HepG2 (cell line): ENCODE results near the gene GATA3. TPM values are rescaled to one million over a fixed set of nuclear protein-coding genes. Genes with fewer than 3 reads are reported as not detected.

ENCODE experiments used
- ATAC-seq: fragments of 200-7000 bp; cut with Tn5 transposase; 3 replicates; pipeline ENCODE4 v1.9.1; 2020; ENCODE audit warnings: mild to moderate bottlenecking, moderate library complexity
- BruUV-seq: library from RNA; stranded (reverse); fragments of 400-500 nt; replicated peaks from 2 replicates; lab custom pipeline; 2021; lab: Mats Ljungman, UMichigan
- CTCF ChIA-PET: fragments of 300-600 bp; formaldehyde crosslinking; extraction: SDS; loops from one replicate; lab custom pipeline; 2021; ENCODE audit warnings: low total read pairs, inconsistent platforms, low intra/inter-chr PET ratio; lab: Yijun Ruan, JAX
- POLR2A ChIA-PET: fragments of 350-600 bp; sonication (Branson Sonifier 250); formaldehyde crosslinking; loops from one replicate; lab custom pipeline; 2020; ENCODE audit warnings: antibody characterized with exemption, inconsistent platforms; lab: Yijun Ruan, JAX
- DNase-seq: peaks from one replicate; pipeline ENCODE4 v3.0.0-alpha.2; 2015; ENCODE audit warnings: low spot score
- FAIRE-seq: peaks from 3 replicates; lab custom pipeline; 2011; peaks lifted over from hg19 to GRCh38; lab: Jason Lieb, UNC
- H2AFZ ChIP-seq: one replicate; pipeline ENCODE4 v1.6.1; 2011; ENCODE audit warnings: low read length, inconsistent platforms
- H3K27ac ChIP-seq: fragments of 300-600 bp; 3 replicates; pipeline ENCODE4 v1.8.0; 2011; ENCODE audit warnings: mixed run types, mild to moderate bottlenecking, mixed read lengths, low read length, inconsistent platforms; ENCODE audit not compliant: insufficient read depth; ENCODE audit errors: extremely low read length
- H3K27me3 ChIP-seq, 2 experiments: fragments of 200-600 bp in 1 of 2; 2 replicates in 1 of 2; 3 replicates in 1 of 2; pipeline versions ENCODE4 v1.6.0 to v1.8.0; 2011; ENCODE audit warnings: low read length in 2 of 2, mild to moderate bottlenecking in 2 of 2, moderate library complexity in 2 of 2, inconsistent platforms in 1 of 2; ENCODE audit not compliant: insufficient read depth in 2 of 2, control insufficient read depth in 1 of 2
- H3K36me3 ChIP-seq, 2 experiments: fragments of 200-600 bp in 1 of 2; replicated peaks in 1 of 2; 2 replicates in 1 of 2; 3 replicates in 1 of 2; pipeline versions ENCODE4 v1.5.1 to v1.8.0; 2011; ENCODE audit warnings: low read length in 2 of 2, inconsistent platforms in 1 of 2; ENCODE audit not compliant: insufficient read depth in 2 of 2, control insufficient read depth in 1 of 2
- H3K4me1 ChIP-seq: 2 replicates; pipeline ENCODE4 v1.5.1; 2012; ENCODE audit warnings: low read length, inconsistent platforms; ENCODE audit not compliant: insufficient read depth
- H3K4me2 ChIP-seq: 2 replicates; pipeline ENCODE4 v1.6.0; 2011; ENCODE audit warnings: low read depth, low read length, inconsistent platforms
- H3K4me3 ChIP-seq, 3 experiments: fragments of 200-600 bp in 1 of 3; sonication (generic), shearing (Covaris generic) in 1 of 3; replicated peaks in 1 of 3; 2 replicates each; pipeline ENCODE4 v1.5.1; 2011 to 2016; ENCODE audit warnings: low read length in 3 of 3, inconsistent platforms in 2 of 3, low read depth in 2 of 3, mild to moderate bottlenecking in 2 of 3, control low read depth in 1 of 3, mixed read lengths in 1 of 3; ENCODE audit not compliant: insufficient read depth in 1 of 3
- H3K79me2 ChIP-seq: one replicate; pipeline ENCODE4 v1.6.1; 2011; ENCODE audit warnings: low read length, inconsistent platforms; ENCODE audit not compliant: insufficient read depth
- H3K9ac ChIP-seq: 2 replicates; pipeline ENCODE4 v1.6.0; 2011; ENCODE audit warnings: mild to moderate bottlenecking, low read depth, low read length, inconsistent platforms; ENCODE audit not compliant: insufficient read depth
- H3K9me3 ChIP-seq: 2 replicates; pipeline ENCODE4 v1.5.1; 2012; ENCODE audit warnings: mild to moderate bottlenecking, low read length
- H4K20me1 ChIP-seq: 2 replicates; pipeline ENCODE4 v1.6.0; 2011; ENCODE audit warnings: inconsistent platforms, mild to moderate bottlenecking, low read length, moderate library complexity; ENCODE audit not compliant: insufficient read depth
- IRF9 ChIP-seq: sonication (generic); formaldehyde crosslinking; IDR thresholded peaks from 2 replicates; pipeline ENCODE4 v1.8.0; 2022; ENCODE audit warnings: missing genetic modification reagents, mild to moderate bottlenecking, borderline replicate concordance
- NCOA1 ChIP-seq: sonication (generic); formaldehyde crosslinking; IDR thresholded peaks from 2 replicates; pipeline ENCODE4 v1.9.0; 2021; ENCODE audit warnings: missing genetic modification reagents
- RFX3 ChIP-seq: IDR thresholded peaks from 2 replicates; pipeline ENCODE4 v1.6.1; 2016; ENCODE audit warnings: missing biosample characterization, missing genetic modification reagents
- SMARCC2 ChIP-seq: fragments of 450-650 bp; IDR thresholded peaks from 2 replicates; pipeline ENCODE4 v1.6.1; 2017; ENCODE audit warnings: antibody characterized with exemption, mild to moderate bottlenecking
- ZBTB10 ChIP-seq: sonication (generic); formaldehyde crosslinking; IDR thresholded peaks from 2 replicates; pipeline ENCODE4 v1.4.0; 2020; ENCODE audit warnings: missing genetic modification reagents, borderline replicate concordance
- ZNF431 ChIP-seq: sonication (generic); formaldehyde crosslinking; IDR thresholded peaks from 2 replicates; pipeline ENCODE4 v1.9.0; 2022; ENCODE audit warnings: missing genetic modification reagents, low read depth, mild to moderate bottlenecking, borderline replicate concordance
- WGBS: methylation state at CpG from one replicate; pipeline ENCODE4 v1.1.6; 2017; ENCODE audit warnings: low lambda C conversion rate; 5-methylcytosine and 5-hydroxymethylcytosine counted together
- in situ Hi-C: cut with HindIII; loops from 2 replicates; pipeline ENCODE4 v1.10.0; 2017; ENCODE audit warnings: low pct_unique_long_range_greater_than_20kb; ENCODE audit not compliant: extremely low pct_ligation_motif_present
- intact Hi-C: fragments of 100-400 bp; cut with micrococcal nuclease; formaldehyde crosslinking; loops from one replicate; pipeline ENCODE4 v1.10.0; 2022; ENCODE audit not compliant: unreplicated experiment
- polyA plus RNA-seq, 8 experiments: library from polyadenylated mRNA; depleted of rRNA in 3 of 8; stranded (reverse) in 7 of 8; unstranded in 1 of 8; fragments of >200 nt; fragmentation: Illumina TruSeq in 4 of 8; extraction: Trizol in 4 of 8; gene quantifications; 2 replicates each; pipeline versions ENCODE4 v1.2.1 to v1.2.3, GENCODE V29; 2011 to 2016; ENCODE audit warnings: low read depth in 4 of 8, missing spikeins in 1 of 8, mixed read lengths in 1 of 8; ENCODE audit not compliant: insufficient read depth in 1 of 8
- total RNA-seq, 5 experiments: library from RNA; depleted of rRNA; stranded (reverse); fragments of >200 nt; fragmentation: Illumina TruSeq; extraction: Trizol; gene quantifications; 2 replicates each; pipeline ENCODE4 v1.2.3, GENCODE V29; 2016; ENCODE audit warnings: low read depth in 1 of 5

The GATA3 gene
- total and polyA plus RNA-seq, 2 of the 13 experiments (the other 11 are each of a cell fraction or from before 2014, with no cell fraction given) = not detected

GRCh38 chr10:8112230-8112905 lies 57.9 kb downstream of the GATA3 start:
- 50% methylated on average over 12 of the region's 13 CpGs for WGBS
- H3K9ac ChIP-seq = no peak overlapping the region
- ChIA-PET POLR2A (no interaction called here), CTCF (no interaction called here)
- no peak for ATAC-seq
- peaks cover 0 to 16% of the 10 kb centered on the region in 2 experiments; a peak in 1 of 5 replicates for H3K27me3 ChIP-seq
- DNase-seq = no peak
- no peaks in the 10 kb centered on the region for H3K4me1 ChIP-seq
- intact Hi-C loops (loop anchor here (5.0 kb wide), 1 partner anchor 1025 kb away; no protein-coding TSS in a partner anchor), in situ Hi-C loops (no loop called here)
- no peak overlapping the region for H3K27ac ChIP-seq
- H2AFZ ChIP-seq = no peak overlapping the region
- H3K9me3 ChIP-seq = no peaks in the 10 kb centered on the region
- no peaks in the 10 kb centered on the region for H3K36me3 ChIP-seq
- H3K4me2 ChIP-seq = no peak overlapping the region
- BruUV-seq = no TSS peak
- TF ChIP-seq ZNF431 (CRISPR knock-in tag) = no peak
- TF ChIP-seq IRF9 = no peak
- no peak for TF ChIP-seq ZBTB10 (CRISPR knock-in tag)
- TF ChIP-seq RFX3 (CRISPR knock-in tag) = no peak
- TF ChIP-seq NCOA1 = no peak
- TF ChIP-seq SMARCC2 = no peak
- no peak for FAIRE-seq
- no peak overlapping the region for H3K4me3 ChIP-seq
- H3K79me2 ChIP-seq = no peaks in the 10 kb centered on the region
- no peaks in the 10 kb centered on the region for H4K20me1 ChIP-seq
